Breast epithelium (tissue), 4 donors: Measurements from ENCODE around the gene AGBL1. TPM values are rescaled to one million over a fixed set of nuclear protein-coding genes. Genes with fewer than 3 reads are reported as not detected.

Source experiments
- DNase-seq, 2 donors: peaks; one replicate each; pipeline ENCODE4 v3.0.0-alpha.2; 2019; ENCODE audit warnings: low spot score in 2 of 2
- H3K27ac ChIP-seq, 2 donors: fragments of 200-600 bp; sonication (generic) in 1 of 2; one replicate each; pipeline ENCODE4 v1.5.1; 2016 to 2019; ENCODE audit warnings: mild to moderate bottlenecking in 1 of 2
- H3K27me3 ChIP-seq, 2 donors: fragments of 200-600 bp; sonication (generic) in 1 of 2; one replicate each; pipeline versions ENCODE4 v1.5.1 to v1.6.0; 2017 to 2019; ENCODE audit warnings: control low read depth in 1 of 2, mild to moderate bottlenecking in 1 of 2
- H3K36me3 ChIP-seq: fragments of 200-600 bp; one replicate; pipeline ENCODE4 v1.5.1; 2019
- H3K4me1 ChIP-seq, 2 donors: fragments of 200-600 bp; sonication (generic); one replicate each; pipeline ENCODE4 v1.5.1; 2016 to 2019; ENCODE audit warnings: control low read depth in 1 of 2
- H3K4me3 ChIP-seq, 3 donors: fragments of 200-600 bp; sonication (generic); 1 replicate in 2 of 3; 2 replicates in 1 of 3; pipeline ENCODE4 v1.5.1; 2016 to 2019; ENCODE audit warnings: mild to moderate bottlenecking in 3 of 3, moderate library complexity in 2 of 3
- H3K9me3 ChIP-seq, 2 donors: fragments of 200-600 bp; sonication (generic) in 1 of 2; one replicate each; pipeline ENCODE4 v1.5.1; 2016 to 2019; ENCODE audit warnings: control low read depth in 1 of 2
- POLR2A ChIP-seq: fragments of 450-650 bp; IDR thresholded peaks from one replicate; pipeline ENCODE4 v1.6.1; 2016; ENCODE audit warnings: antibody characterized with exemption, mild to moderate bottlenecking, moderate library complexity
- POLR2AphosphoS5 ChIP-seq, 3 donors: sonication (generic); formaldehyde crosslinking; IDR thresholded peaks; one replicate each; pipeline ENCODE4 v1.6.1; 2017; ENCODE audit warnings: antibody characterized with exemption in 3 of 3
- intact Hi-C: fragments of 100-400 bp; cut with DNase I; formaldehyde crosslinking; loops from one replicate; pipeline ENCODE4 v1.15.1; 2023; ENCODE audit warnings: low total_unique reads
- total RNA-seq, 3 donors: library from RNA; depleted of rRNA; stranded (reverse); fragments of >200 nt; gene quantifications; one replicate each; pipeline ENCODE4 v1.1.0, GENCODE V29; 2016
- TF ChIP-seq, protein P1 (sequence below), 3 donors: fragments of 450-650 bp; IDR thresholded peaks; one replicate each; pipeline ENCODE4 v1.5.1; 2016 to 2017; ENCODE audit warnings: antibody characterized with exemption in 3 of 3, mild to moderate bottlenecking in 3 of 3, moderate library complexity in 3 of 3

Gene AGBL1
- total RNA-seq, 3 donors from 2014 or later: not detected

DNA sequence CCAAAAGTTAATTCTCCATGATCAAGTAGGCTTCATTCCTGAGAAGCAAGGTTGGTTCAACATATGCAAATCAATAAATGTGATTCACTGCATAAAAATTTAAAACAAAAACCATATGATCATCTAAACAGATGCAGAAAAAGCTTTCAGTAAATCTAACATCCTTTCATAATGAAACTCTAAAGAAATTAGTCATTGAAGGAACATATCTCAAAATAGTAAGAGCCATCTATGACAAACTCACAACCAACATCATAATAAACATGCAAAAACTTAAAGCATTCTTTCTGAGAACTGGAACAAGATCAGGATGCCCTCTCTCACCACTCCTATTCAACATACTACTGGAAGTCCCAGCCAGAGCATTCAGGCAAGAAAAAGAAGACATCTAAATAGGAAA is 254.1 kb downstream of the AGBL1 start:
- intact Hi-C loops: no loop called here
- H3K4me3 ChIP-seq: no peak overlapping the region
- TF ChIP-seq, protein P1, sequence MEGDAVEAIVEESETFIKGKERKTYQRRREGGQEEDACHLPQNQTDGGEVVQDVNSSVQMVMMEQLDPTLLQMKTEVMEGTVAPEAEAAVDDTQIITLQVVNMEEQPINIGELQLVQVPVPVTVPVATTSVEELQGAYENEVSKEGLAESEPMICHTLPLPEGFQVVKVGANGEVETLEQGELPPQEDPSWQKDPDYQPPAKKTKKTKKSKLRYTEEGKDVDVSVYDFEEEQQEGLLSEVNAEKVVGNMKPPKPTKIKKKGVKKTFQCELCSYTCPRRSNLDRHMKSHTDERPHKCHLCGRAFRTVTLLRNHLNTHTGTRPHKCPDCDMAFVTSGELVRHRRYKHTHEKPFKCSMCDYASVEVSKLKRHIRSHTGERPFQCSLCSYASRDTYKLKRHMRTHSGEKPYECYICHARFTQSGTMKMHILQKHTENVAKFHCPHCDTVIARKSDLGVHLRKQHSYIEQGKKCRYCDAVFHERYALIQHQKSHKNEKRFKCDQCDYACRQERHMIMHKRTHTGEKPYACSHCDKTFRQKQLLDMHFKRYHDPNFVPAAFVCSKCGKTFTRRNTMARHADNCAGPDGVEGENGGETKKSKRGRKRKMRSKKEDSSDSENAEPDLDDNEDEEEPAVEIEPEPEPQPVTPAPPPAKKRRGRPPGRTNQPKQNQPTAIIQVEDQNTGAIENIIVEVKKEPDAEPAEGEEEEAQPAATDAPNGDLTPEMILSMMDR (IDR thresholded peaks at IDR 0.05): no peak
- TF ChIP-seq POLR2A: no peak
- no peak for DNase-seq
- H3K9me3 ChIP-seq: peaks cover 14 to 15% of the 10 kb centered on the region in 2 donors
- no peak overlapping the region for H3K27ac ChIP-seq
- no peaks in the 10 kb centered on the region for H3K27me3 ChIP-seq
- no peaks in the 10 kb centered on the region for H3K4me1 ChIP-seq
- H3K36me3 ChIP-seq: no peaks in the 10 kb centered on the region

DNA sequence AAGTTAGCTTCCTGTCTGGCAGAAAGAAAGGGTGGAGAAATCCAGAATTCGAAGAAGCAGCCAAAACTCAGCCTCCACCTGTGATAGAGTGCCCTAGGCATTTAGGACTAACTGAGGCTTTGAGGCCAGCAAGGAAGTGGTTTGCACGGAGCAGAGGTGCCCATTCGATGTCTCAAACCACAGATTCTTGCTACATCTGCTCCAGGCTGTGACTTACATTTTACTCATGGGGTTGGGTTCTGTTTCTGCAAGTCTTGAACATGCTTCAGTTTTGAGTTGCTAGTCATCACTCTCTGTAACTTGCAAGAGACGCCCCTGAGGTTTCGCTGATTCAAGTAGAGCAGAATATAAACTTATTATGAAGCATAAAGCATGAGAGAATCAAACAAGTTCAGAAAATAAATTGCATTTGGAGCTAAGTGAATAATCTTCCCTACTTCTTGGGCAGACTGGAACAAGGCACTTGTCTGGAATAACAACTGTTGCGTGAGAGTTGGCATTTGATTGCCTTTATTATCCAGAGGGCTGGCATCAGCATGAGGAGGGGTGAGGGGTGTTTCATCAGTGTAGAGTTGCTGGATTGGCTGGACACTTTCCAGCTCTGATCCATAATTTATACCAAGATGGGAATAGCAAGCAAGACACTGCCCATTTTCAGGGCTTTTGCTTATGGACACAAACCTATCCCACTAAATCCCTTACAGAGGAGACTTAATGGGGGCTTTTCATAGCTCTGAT is 256.5 kb downstream of the AGBL1 start:
- H3K9me3 ChIP-seq: no peaks in the 10 kb centered on the region
- no peaks in the 10 kb centered on the region for H3K36me3 ChIP-seq
- H3K27ac ChIP-seq: no peak overlapping the region
- TF ChIP-seq POLR2A (no peak), POLR2AphosphoS5 (IDR thresholded peaks at IDR 0.05) (no peak)
- TF ChIP-seq, protein P1 (IDR thresholded peaks at IDR 0.05): no peak
- no peak overlapping the region for H3K4me3 ChIP-seq
- DNase-seq: peak in 1 of 2 donors; percentile 41
- intact Hi-C loops: no loop called here
- no peaks in the 10 kb centered on the region for H3K27me3 ChIP-seq
- no peaks in the 10 kb centered on the region for H3K4me1 ChIP-seq

DNA sequence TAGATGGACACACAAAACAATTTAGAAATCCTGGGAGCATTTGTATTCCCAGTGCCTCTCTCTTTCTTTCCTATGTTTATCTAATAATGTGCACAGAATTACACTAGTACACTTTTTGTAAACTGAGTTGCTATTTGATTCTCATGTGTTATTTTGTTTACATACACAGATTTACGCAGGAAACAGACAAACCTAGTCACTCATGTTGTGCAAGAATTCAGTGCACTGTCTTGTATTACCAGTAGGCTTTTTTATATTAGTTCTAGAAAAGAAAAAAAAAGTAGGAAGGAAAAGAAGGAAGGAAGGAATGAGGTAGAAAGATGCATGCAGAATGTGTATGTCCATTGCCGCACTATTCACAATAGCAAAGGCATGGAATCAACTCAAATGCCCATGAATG is 257.4 kb downstream of the AGBL1 start:
- Histone ChIP-seq H3K27ac (no peak overlapping the region), H3K9me3 (no peaks in the 10 kb centered on the region), H3K4me3 (no peak overlapping the region), H3K36me3 (no peaks in the 10 kb centered on the region), H3K4me1 (no peaks in the 10 kb centered on the region), H3K27me3 (no peaks in the 10 kb centered on the region)
- intact Hi-C loops: no loop called here
- no peak for DNase-seq
- no peak for TF ChIP-seq POLR2A
- TF ChIP-seq, protein P1 (IDR thresholded peaks at IDR 0.05): no peak
- TF ChIP-seq POLR2AphosphoS5 (IDR thresholded peaks at IDR 0.05): no peak

GRCh38 chr15:86347245-86347644 is 267.6 kb downstream of the AGBL1 start:
- Histone ChIP-seq H3K27ac (no peak overlapping the region), H3K4me3 (no peak overlapping the region), H3K9me3 (no peaks in the 10 kb centered on the region), H3K36me3 (no peaks in the 10 kb centered on the region), H3K4me1 (no peaks in the 10 kb centered on the region), H3K27me3 (no peaks in the 10 kb centered on the region)
- TF ChIP-seq POLR2AphosphoS5 (IDR thresholded peaks at IDR 0.05) (no peak), POLR2A (no peak)
- TF ChIP-seq, protein P1 (IDR thresholded peaks at IDR 0.05): no peak
- intact Hi-C loops: no loop called here
- DNase-seq: no peak

DNA sequence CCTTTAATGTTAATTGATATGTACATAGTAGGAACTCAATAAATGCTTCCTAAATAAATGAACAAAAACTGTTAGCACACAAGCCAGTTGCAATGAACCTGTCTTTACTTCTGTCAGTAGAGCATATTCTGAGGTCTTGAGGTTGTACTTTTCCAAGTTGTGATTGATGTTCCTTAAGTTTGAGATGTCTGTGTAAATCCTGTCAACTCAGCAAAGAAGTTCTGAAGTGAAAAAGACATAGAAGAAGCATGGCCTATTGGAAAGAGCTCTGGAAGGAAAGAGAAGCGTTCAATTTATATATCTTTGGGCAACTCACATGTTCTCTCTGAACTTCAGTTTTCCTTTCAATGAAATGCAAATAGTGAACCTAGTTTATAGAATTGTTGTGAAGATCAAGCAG is 269.9 kb downstream of the AGBL1 start:
- no peak overlapping the region for H3K27ac ChIP-seq
- H3K4me3 ChIP-seq: no peak overlapping the region
- H3K4me1 ChIP-seq: no peaks in the 10 kb centered on the region
- no peaks in the 10 kb centered on the region for H3K9me3 ChIP-seq
- intact Hi-C loops: no loop called here
- no peak for DNase-seq
- H3K27me3 ChIP-seq: no peaks in the 10 kb centered on the region
- TF ChIP-seq, protein P1 (IDR thresholded peaks at IDR 0.05): no peak
- no peak for TF ChIP-seq POLR2A
- no peak for TF ChIP-seq POLR2AphosphoS5 (IDR thresholded peaks at IDR 0.05)
- no peaks in the 10 kb centered on the region for H3K36me3 ChIP-seq
